HG02981 (cell line): Measurements from ENCODE around the gene ARL4D.
A peak's percentile ranks its signal among the peaks of the same experiment; 100 is the strongest.
"Not testable (repeated sequence)": the region's sequence is repeated elsewhere in the genome, so short reads cannot be mapped to it uniquely, and the experiment has no call there.

Experiments
- ATAC-seq: cut with Tn5 transposase; IDR thresholded peaks from one replicate; pipeline ENCODE4 v1.9.1; 2021; ENCODE audit warnings: mild to moderate bottlenecking, moderate library complexity; ENCODE audit not compliant: unreplicated experiment

The ARL4D gene

GRCh38 chr17:43368740-43369506 lies 29.9 kb upstream of the ARL4D start:
- ATAC-seq: peak; percentile 22

DNA sequence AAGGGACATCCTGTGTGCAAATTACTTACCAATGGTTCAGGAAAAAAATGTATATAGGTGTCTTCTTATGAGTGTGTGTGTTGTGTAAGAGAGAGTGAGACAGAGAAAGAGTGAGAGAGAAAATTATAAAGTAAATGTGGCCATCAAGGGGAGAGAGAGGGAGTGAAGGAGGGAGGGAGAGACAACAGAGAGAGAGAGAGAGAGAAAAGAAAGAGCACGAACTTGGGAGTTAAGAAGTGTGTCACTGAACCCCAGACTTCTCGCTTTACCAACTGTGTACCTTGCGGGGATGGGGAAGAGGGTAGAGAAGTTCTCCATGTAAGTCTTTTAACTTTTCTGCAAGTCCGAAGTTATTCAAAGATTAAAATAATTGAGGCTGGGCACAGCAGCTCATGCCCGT lies 28.8 kb upstream of the ARL4D start:
- no peak for ATAC-seq

GRCh38 chr17:43371227-43371821 lies 27.5 kb upstream of the ARL4D start:
- no peak for ATAC-seq

DNA sequence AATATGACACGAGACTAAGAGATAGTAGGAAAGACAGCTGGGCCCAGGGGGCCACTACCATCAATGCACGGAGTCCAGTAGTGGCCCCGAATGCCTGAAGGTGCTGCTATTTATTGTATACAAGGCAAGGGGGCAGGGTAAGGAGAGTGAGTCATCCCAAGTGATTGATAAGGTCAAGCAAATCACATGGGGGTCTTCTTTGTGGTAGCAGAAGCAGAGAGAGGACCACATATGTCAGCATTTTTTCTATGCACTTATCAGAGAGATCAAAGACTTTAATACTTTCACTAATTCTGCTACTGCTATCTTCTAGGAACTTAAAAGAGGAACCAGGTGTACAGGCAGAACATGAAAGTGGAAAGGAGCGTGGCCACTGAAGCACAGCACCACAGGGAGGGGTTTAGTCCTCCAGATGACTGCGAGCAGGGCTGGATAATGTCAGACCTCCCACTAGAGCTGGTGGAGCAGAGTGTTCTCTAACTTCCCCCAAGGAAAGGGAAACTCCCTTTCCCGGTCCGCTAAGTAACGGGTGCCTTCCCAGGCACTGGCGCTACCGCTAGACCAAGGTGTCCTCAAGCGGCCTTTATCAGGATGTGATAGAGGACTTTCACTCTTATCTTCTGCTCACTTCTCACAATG lies 26.4 kb upstream of the ARL4D start:
- ATAC-seq: no peak

DNA sequence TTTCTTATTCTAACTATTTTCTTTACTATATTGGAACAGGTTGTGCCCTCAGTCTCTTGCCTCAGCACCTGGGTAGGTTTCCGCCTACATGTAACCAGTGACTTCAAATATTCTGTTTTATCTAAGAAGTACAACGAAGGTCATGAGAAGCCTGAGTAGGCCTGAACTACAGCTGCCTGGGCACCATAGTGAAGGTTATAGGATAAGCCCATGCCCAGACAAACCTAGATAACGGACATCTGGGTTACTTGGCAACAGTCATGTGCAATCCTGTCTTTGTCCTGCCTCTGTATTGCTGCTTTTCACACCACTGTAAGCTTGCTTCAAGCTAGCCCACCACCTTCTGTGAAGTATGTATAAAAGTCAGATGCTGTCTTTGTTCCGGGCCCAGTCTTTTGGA lies 25.4 kb upstream of the ARL4D start:
- ATAC-seq: no peak

GRCh38 chr17:43375915-43376314 lies 22.9 kb upstream of the ARL4D start:
- ATAC-seq: not testable (repeated sequence)

GRCh38 chr17:43377056-43377810 lies 21.6 kb upstream of the ARL4D start:
- ATAC-seq: no peak

GRCh38 chr17:43378766-43379165 lies 20.0 kb upstream of the ARL4D start:
- no peak for ATAC-seq

- no peak for ATAC-seq
These were observed 18.5 kb upstream of the ARL4D start for GRCh38 chr17:43380307-43380706.

DNA sequence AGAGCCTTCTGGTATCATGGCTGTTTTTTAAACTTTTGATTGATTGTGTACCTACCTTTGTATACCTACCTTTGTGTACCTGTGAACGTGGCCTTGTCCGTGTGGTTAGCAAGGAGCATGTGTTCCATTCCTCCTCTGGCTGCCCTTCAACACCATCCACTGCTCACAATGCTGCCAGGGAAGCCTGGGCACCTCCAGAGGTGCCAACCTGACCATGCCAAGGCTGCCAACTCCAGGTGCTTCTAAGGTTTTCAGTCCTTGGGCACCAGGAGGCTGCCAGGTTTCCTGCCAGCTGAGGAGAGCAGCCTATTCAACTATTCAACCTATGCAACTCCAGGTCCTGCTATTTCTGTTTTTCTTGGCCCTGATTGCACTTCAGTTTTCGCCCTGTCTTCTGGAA lies 17.6 kb upstream of the ARL4D start:
- no peak for ATAC-seq

DNA sequence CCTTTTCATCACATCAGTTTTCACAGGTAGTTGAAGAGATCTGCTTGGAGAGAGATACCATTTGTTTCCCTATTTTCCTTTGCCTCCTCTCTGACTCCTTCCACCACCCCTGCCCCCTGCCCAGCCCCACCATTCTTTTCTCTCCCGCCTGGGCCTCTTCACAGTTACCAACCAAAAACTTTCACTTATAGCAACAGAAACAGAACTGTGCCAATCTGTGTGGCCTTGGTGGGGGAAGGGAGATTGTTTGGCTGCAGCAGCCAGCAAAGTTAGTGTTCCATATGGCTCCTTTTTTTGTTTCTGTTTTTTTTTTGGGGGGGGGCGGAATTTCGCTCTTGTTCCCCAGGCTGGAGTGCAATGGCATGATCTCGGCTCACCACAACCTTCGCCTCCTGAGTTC lies 17.2 kb upstream of the ARL4D start:
- no peak for ATAC-seq

DNA sequence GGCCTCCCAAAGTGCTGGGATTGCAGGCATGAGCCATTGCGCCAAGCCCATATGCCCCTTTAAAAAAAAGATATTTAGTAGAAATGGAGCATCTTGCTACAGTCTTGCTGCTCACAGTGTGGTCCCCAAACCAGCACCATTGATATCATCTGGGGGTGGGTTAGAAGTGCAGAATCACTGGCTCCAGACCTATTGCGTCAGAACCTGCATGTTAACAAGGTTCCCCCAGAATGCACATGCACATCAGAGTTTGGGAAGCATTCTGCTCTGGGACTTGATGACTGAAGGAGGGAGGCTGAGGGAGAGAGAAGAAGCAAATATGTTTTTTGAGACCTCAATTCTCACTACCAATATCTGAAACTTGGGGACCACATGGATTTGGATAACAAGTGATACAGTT lies 16.0 kb upstream of the ARL4D start:
- no peak for ATAC-seq

DNA sequence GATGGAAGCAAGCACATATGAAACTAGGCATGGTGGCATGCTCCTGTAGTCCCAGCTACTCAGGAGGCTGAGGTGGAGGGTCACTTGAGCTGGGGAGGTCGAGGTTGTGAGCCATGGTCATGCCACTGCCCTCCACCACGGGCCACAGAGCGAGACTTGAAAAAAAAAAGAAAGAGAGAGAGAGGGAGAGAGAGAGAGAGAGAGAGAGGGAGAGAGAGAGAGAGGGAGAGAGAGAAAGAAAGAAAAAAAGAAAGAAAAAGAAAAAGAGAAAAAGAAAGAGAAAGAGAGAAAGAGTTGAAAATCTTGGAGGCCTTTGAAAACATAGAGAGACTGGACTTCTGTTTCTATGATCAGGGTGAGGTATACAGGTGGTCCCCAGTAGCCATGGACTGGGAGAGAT lies 15.4 kb upstream of the ARL4D start:
- no peak for ATAC-seq

DNA sequence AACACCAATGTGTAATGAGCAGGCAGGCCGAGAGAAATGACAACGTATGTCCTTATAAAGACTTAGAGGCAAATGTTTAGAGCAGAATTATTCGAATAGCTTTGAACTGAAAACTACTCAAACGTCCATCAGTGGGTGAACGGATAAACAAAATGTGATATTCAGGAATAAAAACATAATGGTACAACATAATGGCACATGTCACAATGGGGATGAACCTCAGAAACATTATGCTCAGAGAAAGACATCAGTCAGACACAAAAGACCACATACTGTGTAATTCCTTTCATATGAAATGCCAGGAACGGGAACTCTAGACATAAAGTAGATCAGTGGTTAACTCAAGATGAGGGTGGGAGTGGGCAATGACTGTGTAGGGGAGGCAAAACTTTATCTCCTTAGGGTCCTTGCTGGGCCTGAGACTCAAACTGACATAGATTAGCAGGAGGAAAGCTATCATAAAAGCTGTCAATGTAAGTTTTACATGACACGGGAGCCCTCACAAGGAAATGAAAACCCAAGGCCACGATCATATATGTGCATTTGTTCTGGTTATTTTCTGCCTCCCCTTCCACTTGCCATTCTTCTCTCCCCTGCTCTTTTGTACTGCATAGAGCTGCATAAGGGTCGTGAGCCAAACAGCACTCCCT lies 14.8 kb upstream of the ARL4D start:
- ATAC-seq: no peak

- ATAC-seq: no peak
These were observed 14.3 kb upstream of the ARL4D start for GRCh38 chr17:43384476-43384862.

GRCh38 chr17:43385046-43385831 lies 13.6 kb upstream of the ARL4D start:
- ATAC-seq: no peak

GRCh38 chr17:43388359-43389045 lies 10.3 kb upstream of the ARL4D start:
- peak; percentile 69 for ATAC-seq

- ATAC-seq: peak; percentile 45
These were observed 9.5 kb upstream of the ARL4D start for GRCh38 chr17:43389046-43389947.

GRCh38 chr17:43392397-43392796 lies 6.4 kb upstream of the ARL4D start:
- ATAC-seq: no peak
